ENCODE results near the gene DDA1. TPM values are rescaled to one million over a fixed set of nuclear protein-coding genes. Genes with fewer than 3 reads are reported as not detected.

DDA1 gene
- total and polyA plus RNA-seq, 2 of the 13 experiments (the other 11 are each of a cell fraction or from before 2014, with no cell fraction given): 24.5 to 26.0 TPM

DNA sequence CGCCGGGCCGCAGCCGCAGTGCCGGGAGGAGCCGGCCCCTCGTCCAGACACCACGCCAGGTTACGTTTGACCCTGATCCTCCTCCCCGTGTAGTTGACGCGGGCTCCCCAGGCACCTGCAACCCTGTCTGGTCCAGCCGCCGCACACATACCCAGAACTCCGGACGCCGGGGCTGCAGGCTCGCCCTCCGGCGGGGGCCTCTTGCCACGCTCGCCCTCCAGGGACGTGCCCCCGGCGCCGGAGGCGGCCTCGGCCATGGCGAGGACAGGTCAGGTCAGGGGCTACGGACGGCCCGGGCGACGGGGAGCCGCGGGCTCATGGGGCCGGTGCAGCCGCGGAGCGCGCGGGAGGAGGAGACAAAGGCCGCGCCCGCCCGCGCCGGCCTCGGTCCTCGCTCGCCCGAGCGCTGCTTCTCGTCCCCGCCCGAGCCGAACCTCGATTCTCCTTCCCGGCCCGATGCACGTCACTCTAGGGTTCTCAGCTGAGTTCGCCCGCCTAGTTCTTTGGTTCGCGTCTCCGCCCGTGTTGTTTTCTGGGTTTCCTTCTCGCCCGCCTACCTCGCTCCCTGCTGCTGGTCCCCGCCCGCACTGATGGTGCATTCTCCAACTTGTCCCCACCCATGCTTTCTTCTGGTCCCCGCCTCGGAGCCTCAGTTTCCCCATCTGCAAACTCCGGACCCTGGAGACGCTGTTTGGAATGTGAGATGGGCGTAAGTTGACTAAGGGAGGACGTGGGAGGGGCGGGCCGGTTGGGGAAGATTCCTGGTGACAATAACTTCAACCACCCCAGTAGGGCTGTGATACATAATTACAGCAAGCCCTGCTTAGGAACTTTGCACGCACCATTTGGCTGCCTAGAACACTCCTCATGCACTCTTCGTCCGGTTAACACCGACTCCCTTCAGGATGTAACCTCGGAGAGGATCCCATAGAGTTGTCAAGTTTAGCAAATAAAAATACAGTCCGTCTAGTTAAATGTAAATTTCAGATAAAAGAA, 25.3 kb downstream of the DDA1 start, which contains the start of gene ANO8 (continued):
- TF ChIP-seq TFE3 (CRISPR knock-in tag; IDR thresholded peaks at IDR 0.05): no peak
- TF ChIP-seq TCF12 (IDR thresholded peaks at IDR 0.05): no peak
- TF ChIP-seq TCF12 (CRISPR knock-in tag; IDR thresholded peaks at IDR 0.05): peak; percentile 90
- TF ChIP-seq ZNF446 (CRISPR knock-in tag; IDR thresholded peaks at IDR 0.05): peak; percentile 70; the same call in 1 of the 2 replicates
- TF ChIP-seq HNF1B (CRISPR knock-in tag; IDR thresholded peaks at IDR 0.05): no peak
- TF ChIP-seq JUND (CRISPR knock-in tag; IDR thresholded peaks at IDR 0.05): 0 out of 2 replicates have a peak, but pooled peaks have one; percentile 51
- no peak for TF ChIP-seq GTF3A (CRISPR knock-in tag; conservative IDR thresholded peaks at IDR 0.05)
- no peak for TF ChIP-seq EP300 (IDR thresholded peaks at IDR 0.05; ENCODE audit: low read depth in 2 of 2, low read length in 2 of 2)
- no peak for TF ChIP-seq EP300 (CRISPR knock-in tag; IDR thresholded peaks at IDR 0.05; ENCODE audit: borderline replicate concordance)
- TF ChIP-seq, protein P1, sequence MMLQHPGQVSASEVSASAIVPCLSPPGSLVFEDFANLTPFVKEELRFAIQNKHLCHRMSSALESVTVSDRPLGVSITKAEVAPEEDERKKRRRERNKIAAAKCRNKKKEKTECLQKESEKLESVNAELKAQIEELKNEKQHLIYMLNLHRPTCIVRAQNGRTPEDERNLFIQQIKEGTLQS (CRISPR knock-in tag; IDR thresholded peaks at IDR 0.05): no peak
- TF ChIP-seq, protein P2, sequence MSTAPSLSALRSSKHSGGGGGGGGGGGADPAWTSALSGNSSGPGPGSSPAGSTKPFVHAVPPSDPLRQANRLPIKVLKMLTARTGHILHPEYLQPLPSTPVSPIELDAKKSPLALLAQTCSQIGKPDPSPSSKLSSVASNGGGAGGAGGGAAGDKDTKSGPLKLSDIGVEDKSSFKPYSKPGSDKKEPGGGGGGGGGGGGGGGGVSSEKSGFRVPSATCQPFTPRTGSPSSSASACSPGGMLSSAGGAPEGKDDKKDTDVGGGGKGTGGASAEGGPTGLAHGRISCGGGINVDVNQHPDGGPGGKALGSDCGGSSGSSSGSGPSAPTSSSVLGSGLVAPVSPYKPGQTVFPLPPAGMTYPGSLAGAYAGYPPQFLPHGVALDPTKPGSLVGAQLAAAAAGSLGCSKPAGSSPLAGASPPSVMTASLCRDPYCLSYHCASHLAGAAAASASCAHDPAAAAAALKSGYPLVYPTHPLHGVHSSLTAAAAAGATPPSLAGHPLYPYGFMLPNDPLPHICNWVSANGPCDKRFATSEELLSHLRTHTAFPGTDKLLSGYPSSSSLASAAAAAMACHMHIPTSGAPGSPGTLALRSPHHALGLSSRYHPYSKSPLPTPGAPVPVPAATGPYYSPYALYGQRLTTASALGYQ (CRISPR knock-in tag; IDR thresholded peaks at IDR 0.05): no peak
- TF ChIP-seq ZBED4 (CRISPR knock-in tag; IDR thresholded peaks at IDR 0.05; ENCODE audit: borderline replicate concordance): no peak
- TF ChIP-seq KAT2B (IDR thresholded peaks at IDR 0.05; ENCODE audit: borderline replicate concordance, low read depth, low read length): no peak
- peak; percentile 70; the same call in 1 of the 2 replicates for TF ChIP-seq ZNF768 (CRISPR knock-in tag; IDR thresholded peaks at IDR 0.05)
- TF ChIP-seq HNF4A (CRISPR knock-in tag; IDR thresholded peaks at IDR 0.05): no peak; the same call in 1 of the 2 replicates
- peak; percentile 42; the same call in 1 of the 2 replicates for TF ChIP-seq ZNF773 (CRISPR knock-in tag; IDR thresholded peaks at IDR 0.05; ENCODE audit: borderline replicate concordance)
- no peak for TF ChIP-seq KLF9 (CRISPR knock-in tag; IDR thresholded peaks at IDR 0.05; ENCODE audit: low read depth)
- TF ChIP-seq ZSCAN20 (CRISPR knock-in tag; IDR thresholded peaks at IDR 0.05; ENCODE audit: borderline replicate concordance): peak; percentile 78; the same call in 1 of the 2 replicates
- no peak for TF ChIP-seq NFATC3 (CRISPR knock-in tag; IDR thresholded peaks at IDR 0.05)
